Measurements from ENCODE around the gene AATF.

AATF gene

DNA sequence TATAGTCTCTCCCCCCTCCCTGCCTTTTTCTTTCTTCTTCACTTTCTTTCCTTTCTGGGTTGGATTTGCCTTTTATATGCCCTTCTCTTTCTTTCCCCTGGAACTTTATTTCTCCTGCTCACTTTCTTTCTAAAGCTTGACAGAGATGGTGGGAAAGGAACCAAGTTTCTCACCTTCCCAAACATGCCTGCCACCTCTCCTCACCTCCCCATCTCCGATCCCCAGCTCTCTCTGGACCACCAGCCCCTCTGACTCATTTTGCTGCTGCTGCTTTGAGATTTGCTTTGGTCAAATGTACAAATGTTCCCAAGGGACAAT, 18.2 kb upstream of the AATF start:
- no peak for DNase-seq (ENCODE audit: low spot score)

DNA sequence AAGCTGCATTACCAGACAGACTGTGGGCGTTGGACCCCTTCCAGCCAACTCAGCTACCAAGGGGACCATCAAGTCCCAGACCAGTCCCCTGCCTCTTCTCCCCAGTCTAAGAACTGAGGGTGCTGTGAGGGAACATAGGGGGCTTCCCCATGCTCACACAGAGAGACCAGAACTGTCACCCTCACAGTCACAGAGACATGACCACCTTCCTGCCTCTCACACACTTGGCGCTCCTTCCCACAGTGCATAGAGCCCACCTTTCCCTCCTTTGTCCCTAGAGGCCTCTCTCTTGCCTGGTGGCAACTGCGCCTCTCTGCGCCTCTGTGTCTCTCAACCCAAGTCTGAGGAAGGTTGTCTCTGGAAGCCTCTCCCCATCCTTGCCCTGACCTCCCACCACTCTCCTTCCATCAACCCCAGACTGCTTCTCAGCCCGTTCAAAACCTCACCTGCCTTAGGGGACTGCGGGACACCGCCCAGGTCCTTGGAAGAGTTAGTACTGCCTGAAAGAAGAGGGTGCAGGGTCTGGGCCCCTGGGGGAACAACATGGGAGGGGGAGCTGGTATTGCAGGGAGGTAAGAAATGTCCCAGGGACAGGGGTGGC, 17.6 kb upstream of the AATF start:
- no peak for DNase-seq (ENCODE audit: low spot score)

DNA sequence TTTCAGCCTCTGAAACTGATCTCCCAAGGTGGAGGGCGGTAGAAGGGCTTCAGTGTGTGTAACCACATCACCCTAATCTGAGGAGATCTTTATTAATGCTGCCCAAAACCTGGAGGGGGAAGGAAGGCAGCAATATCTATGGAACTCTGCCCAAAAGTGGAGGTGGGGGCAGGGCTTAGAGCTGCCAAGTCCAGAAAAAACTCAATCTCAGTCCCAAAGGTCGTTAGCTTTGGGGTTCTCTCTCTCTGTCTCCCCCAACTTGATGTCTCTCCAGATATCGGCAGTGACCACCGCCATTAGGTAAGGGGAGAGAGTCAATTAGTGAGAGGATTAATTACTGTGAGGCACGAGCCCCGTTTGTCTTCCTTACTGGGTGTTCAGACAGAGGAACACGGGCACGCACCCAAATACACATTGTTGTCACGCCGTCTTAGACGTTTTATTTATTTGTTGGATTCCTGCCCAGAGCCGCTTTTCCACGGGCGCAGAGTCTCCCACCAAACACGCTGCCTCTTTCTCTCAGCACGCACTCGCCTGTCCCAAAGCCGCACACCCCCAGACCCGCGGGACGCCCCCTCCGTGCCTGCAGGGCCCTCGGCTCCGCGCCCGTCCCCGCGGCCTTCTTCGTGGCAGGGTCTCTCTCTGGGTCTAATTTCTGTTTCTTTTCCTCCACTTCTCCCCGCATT, 16.9 kb upstream of the AATF start:
- DNase-seq (ENCODE audit: low spot score), result no peak

DNA sequence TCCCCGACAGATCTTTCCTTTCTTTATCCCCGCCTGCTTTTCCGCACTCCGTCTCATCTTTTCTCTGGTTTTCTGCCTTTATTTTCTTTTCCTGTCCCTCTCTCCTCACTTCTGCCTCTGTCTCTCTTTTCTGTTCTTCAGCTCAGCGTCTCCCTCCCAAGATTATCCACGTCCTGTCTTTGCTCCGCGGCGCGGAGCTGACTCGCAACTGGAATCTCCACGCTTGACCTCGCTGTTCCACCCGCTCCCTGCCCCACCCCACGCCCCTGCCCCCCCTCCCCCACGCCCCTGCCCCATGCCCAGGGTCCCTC, 16.4 kb upstream of the AATF start:
- no peak for DNase-seq (ENCODE audit: low spot score)

DNA sequence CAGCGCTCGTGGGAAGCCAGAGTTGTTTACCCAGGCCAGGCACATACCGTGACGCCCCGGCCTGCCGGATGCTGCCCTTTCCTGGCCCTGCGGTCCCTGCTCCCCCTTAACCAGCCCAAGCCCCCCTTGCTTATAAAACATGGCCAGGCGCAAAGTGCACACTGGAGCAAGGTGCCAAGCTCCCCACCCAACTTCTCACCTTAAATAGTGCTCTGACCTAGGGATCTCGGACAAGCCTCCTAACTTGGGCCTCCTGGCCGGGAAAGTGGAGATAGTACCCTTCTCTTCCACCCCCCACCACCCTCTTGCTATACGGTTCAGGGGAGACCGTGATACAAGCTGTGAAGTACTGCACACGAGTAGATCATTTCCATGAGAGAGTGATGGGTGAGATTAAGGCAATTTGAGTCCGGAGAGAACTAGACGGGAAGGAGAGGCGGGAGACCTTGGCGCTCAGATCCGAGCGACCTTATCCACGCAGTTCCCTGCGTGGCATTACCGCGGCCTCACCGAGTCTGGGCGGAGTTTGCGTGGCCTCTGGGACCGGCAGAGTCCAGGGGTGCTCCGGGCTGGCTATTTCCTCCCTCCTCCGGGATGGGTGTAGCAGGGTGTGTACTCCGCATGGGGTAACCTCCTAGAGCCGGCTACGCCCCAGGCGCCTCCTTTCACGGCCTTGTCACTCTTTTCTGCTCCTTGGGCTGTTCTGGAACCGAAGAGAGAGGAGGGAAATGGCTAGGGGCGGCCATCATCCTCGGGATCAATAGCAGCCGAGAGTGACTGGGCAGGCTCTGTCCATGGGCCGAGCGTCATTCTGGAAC, 15.9 kb upstream of the AATF start:
- no peak for DNase-seq (ENCODE audit: low spot score)

DNA sequence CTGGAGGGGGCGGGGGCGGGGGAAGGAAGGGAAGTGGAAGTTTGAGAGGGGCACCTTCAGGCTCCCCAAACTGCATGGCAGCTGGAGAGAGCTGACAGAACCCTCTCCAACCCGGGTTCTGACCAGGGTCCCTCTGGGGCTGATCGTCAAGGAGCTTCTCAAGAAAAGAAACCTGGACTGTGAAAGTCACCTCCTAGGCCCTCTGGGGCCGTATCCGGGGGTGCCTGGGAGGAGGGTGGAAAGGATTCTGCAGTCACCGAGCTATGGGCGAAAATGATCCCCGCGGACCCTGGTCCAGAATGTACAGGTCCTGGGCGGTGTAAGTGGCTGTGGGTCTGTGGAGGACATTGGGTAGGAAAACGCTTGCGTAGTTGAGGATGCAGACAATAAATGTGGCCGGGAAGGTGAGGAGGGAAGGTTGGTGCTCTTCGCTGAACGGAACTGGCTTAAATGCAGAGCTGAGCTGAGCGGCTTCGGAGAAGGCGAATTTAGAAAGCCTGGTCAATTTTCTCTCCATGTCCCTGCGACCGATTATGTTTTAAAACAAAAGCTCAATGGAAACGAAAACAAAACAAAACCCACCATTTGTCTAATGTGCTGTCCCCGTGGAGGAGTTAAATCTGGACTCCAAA, 15.1 kb upstream of the AATF start:
- DNase-seq (ENCODE audit: low spot score), result no peak

DNA sequence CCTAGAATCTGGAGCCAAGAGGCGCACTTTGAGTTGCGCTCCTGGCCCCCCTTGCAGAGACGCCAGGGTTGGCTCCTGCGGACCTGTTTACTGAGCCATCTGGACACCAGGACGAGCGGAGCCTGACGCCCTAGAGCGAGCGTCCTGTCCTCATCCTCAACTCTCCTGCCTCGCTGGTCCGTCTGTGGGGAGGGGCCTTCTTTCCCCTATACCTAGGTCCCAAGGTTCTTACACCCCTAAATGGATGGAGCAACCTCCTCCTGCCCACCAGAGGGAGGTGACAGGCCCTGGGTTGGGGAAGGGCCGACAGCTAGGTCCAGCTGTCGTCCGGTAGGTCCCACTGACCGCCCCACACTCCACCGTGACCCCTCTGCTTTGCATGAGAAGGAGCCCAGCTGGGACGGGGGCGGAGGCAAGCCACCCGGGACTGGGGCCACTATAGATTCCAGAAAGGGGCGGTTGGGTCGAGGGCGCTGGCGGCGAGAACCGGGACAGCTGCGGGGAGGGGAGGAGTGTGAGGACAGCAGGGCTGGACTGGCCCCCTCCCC, 14.5 kb upstream of the AATF start:
- DNase-seq (ENCODE audit: low spot score), result no peak

DNA sequence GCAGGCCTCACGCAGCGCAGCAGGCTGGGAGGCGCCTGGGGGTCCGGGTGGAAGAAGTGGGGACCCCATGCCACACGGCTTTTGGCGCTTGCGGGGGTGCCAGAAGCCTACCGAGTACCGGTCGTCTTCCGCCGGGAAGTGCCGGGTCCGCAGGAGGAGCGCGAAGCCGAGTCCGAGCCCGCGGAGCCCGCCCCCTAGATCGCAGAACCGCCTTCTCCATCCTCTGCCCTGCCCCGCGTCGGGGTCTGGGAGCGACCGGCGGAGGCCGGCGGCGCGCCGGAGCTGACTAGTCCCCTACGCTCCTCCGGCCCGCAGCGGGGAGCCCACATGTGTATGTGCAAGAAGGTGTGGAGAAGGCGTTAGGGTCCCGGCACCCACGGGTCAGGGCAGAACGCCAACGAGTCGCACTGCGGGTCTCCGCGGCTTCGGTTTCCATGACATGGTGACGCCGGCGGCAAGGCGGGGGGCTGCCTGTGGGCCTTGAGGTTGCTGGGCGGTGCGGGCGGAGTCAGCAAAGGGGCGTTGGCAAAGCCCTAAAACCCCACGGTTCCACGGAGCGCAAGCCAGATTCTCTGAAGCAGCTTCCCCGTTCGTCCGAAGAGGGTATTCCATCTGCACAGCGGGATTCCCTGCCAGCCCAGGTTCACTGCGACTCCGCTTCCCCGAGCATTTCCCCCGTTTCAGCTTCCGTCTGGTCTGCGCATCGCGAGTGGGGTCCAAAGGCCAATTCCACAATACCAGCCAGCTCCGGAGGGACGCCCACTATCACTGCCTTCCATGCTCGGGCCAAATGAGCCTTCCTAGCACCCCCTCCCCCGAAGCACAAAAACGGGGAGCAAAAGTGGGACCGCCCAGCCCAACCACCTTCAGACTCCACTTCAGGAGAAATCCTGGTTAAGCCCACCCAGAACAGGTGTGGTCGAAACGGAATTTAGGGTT, 13.8 kb upstream of the AATF start:
- peak; percentile 69 for DNase-seq (ENCODE audit: low spot score)

DNA sequence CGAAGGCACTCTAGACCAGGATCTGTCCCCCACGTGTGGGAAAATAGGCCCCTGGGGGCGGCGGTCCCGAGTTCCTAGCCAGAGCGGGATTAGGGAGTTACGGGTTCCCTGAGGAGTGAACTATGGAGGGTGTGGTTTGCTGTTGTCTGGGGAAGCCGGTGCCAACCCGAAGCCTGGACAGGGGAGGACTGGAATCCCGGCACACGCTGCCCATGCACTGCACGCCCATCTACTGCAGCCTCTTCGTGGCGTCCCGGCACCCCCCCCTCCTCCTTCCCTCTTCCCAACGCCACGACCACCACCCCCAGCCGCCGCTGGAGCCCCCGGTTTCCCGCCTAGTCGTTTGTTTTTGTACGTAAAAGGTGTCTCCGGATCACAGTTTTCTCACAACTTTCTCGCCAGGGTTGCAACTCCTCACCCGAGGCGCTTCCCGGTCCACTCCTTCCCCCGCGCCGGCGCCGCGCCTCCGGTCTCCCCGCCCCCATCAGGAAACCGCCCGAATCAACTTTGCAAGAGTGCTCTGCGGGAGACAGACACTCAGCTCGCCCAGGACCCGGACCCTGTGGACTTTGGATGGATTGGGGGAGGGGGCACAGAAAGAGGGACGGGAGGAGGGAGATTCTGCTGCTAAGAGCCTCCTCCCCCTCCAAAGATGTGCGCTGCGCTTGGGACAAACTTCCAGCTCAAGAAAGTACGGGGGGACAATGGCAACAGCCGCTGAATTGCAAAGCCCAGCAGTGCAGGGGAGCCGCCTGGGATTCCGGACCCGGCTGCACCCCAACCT, 12.9 kb upstream of the AATF start:
- DNase-seq (ENCODE audit: low spot score), result peak; percentile 78

DNA sequence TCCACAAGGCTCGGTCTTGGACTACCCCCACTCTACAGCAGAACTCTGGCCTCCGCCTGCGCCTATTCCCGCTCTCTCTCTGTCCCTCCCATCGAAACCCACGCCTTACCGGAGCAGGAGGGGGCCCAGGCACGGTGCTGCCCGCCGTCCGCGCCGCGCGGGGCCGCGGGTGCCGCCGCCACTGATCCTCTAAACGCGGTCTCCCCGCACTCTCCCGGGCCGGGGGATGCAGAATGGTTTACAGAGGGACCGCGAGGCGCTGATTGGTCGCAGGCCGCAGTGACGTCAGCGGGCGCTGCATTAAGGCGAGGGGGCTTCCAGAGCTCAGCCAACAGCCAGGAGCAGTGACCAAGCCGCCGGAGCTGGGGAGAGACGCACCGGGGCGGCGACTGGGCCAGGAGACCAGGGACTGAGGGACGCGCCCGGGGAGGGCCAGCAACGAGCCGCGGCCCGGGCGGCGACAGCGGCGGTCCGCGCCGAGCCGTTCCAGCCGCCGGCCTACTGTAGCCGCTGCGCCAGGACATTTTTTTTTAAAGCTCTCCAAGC, 12.2 kb upstream of the AATF start:
- DNase-seq (ENCODE audit: low spot score), result no peak

DNA sequence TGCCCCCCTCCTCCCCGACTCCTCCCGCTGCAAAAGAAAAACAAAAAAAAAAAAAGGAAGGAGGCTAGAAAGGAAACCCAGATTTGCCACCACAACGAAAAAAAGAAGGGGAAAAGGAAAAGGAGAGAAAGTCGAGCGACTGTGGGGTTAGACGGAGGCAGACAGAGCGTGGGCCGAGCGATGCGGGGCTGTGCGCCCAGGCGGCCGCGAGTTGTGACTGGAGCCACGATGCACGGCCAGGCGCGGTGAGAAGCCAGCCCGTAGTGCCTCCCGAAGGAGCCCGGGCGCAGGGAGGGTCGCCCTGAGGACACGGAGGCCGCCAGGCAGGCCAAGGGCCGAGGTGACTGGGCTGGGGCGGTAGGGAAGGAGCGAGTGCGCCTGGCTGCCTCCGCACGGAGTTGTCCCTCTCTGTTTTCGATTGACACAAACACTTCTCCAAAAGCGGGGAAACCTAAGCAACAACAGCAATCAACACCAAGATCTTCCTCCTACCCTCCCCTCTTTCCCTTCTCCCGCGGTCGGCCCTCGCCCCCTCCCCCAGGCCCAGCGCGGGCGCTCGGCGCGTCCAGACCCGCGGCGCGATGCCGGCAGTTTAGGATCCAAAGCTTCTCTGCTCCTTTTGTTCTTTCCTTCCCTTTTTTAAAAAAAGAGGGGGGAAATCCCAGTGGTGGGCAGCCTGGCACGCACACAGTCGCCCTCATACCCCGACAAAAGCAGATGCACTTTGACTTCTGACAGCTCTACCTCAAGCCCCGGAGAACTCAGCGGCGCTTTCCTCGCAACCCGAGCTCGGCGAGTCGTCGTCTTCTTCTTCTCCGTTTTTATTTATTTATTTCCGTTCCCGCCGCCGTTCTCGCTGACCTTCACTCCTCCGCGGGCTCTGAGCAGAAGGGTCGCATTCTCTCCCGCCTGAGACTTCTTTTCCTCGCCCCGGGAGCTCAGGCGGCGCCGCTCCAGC, 11.5 kb upstream of the AATF start, which contains the start of gene LHX1:
Gene LHX1, plus strand, starts transcription at position 475 of the 958 bp plus-strand sequence. CDS start 723 bp downstream, outside the sequence.
- no peak for DNase-seq (ENCODE audit: low spot score)

DNA sequence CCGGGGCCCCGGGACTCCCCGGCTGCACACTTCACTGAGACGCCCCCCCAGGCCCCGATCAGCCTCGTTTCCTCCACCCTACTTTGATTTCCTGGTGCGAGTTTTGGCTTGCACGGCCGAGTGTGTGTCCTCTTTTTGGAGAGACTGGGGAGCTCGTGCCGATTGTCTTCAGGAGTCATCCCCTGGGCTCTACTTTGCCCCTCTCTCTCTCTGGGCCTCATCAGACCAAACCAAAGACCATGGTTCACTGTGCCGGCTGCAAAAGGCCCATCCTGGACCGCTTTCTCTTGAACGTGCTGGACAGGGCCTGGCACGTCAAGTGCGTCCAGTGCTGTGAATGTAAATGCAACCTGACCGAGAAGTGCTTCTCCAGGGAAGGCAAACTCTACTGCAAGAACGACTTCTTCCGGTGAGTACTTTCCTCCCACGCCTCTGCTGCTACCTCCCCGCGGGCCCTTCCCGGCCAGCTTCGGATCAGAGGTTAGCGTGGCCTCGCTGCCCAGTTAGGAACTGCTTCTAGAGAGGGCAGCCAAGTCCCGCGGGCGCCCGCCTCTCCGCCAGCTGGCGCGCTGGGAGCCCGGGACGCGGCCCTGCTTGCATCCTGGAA, 10.7 kb upstream of the AATF start:
- DNase-seq (ENCODE audit: low spot score), result peak; percentile 48

DNA sequence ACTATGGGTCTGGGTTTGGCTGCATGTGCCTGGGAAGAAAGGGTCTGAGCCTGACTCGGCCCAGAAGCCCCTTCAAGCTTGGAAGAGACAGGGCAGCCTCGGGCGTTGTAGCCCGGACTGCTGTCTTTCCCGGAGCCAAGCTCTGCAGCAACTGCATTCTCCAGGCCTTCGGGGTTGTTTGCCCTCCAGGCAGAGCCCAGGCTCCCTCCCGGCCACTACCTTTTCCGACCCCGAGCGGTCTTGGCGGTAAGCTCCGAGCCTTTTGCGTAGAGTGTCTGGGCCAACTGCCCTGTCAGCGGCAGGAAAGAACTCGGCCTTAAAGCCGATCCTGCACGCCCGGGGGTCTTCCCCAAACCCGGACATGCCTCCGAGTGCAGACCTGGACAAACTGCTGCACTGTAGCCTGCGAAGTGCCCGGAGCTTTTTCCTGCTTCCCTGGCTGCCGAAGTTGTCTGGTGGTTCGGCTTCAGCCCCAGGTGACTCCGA, 10.1 kb upstream of the AATF start:
- DNase-seq (ENCODE audit: low spot score), result no peak

DNA sequence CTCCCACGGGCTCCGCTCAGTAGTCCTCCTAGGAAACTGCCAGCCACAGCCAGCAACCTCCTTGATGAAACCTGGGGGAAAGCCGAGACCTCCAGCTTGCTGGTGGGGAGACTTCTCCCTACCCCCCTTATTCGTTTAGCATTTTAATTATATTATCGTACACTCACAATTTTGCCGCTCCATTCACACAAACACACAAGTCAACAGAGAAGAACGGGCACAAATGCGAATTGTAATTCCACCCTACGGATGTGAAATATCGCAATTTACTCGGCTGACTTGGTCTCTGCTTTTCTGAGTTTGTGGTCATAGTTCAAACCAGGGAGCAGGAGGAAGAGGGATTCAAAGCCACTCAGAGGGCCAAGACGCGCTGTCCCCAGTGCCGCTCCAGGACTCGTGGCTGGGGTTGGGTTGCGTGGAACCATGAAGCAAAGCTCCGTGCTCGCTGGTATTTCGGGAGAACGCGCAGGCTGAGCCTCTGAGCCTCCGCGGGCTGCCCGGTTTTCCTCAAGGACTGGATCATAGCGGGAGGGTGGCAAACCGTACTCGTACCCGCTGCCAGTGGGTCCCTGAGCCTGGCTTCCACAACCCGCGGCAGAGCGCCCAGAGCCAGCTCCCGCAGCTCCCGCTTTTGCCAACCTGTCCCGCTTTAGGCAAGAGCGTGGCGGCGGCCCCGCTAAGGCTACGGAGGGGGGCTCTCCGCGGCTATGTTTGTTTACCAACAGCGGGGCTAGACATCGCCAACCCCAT, 9.5 kb upstream of the AATF start:
- no peak for DNase-seq (ENCODE audit: low spot score)

DNA sequence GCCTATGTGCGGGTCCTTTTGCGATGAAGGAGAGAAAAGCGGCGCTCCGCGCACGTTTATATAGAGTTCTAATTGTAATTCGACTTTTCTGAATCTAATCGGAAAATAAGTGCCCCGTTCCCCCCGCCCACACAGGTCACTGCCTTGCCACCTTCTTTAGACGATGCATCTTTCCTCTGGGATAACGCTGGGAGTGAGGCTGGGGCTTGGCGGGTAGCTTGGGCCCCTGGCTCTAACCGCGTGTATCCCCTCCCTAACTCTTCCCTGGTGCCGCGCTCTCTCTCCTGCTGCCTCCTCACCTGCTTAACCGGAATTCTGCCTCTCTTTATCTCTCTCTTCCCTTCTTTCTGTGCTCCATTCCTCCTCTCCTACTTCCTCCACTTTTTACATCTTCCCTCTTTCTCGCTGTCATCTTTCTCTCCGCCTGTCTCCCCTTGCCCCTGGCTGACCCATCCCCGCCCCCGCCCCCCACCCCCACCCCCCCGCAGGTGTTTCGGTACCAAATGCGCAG, 8.9 kb upstream of the AATF start:
- no peak for DNase-seq (ENCODE audit: low spot score)

DNA sequence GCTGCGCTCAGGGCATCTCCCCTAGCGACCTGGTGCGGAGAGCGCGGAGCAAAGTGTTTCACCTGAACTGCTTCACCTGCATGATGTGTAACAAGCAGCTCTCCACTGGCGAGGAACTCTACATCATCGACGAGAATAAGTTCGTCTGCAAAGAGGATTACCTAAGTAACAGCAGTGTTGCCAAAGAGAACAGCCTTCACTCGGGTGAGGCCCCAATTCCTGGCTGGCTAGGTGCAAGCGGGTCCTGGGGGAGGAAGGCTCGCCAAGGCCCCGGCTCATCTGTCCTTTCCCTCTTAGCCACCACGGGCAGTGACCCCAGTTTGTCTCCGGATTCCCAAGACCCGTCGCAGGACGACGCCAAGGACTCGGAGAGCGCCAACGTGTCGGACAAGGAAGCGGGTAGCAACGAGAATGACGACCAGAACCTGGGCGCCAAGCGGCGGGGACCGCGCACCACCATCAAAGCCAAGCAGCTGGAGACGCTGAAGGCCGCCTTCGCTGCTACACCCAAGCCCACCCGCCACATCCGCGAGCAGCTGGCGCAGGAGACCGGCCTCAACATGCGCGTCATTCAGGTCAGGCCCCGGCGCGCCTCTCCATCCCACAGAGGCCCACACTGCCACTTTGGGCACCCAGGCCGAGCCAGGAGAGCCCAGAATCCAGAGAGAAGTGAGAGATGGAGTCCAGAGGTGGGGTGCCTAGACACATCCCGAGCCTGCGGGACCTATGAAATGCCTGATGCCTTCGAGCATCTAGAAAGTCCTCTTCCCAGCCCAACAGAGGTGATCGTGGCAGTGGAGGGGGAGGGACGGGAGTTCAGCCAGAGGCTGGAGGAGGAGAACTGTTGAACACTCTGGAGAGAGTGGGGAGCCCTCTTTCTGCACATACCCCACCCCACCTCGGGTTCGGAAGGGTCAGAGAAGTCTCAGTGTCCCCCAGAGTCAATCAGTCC, 8.2 kb upstream of the AATF start:
- no peak for DNase-seq (ENCODE audit: low spot score)

All from SW480 (cell line).